GM19452 (cell line): Measurements from ENCODE around the gene GSAP.
A peak's percentile ranks its signal among the peaks of the same experiment; 100 is the strongest.
"Not testable (repeated sequence)": the region's sequence is repeated elsewhere in the genome, so short reads cannot be mapped to it uniquely, and the experiment has no call there.

Experiments
- ATAC-seq: cut with Tn5 transposase; IDR thresholded peaks from one replicate; pipeline ENCODE4 v1.9.1; 2021; ENCODE audit not compliant: unreplicated experiment

GSAP gene

GRCh38 chr7:77293046-77293445, 123.1 kb downstream of the GSAP start:
- ATAC-seq = no peak

GRCh38 chr7:77290425-77290824, 125.7 kb downstream of the GSAP start:
- no peak for ATAC-seq

GRCh38 chr7:77289387-77289786, 126.8 kb downstream of the GSAP start:
- ATAC-seq = no peak

- ATAC-seq = no peak
Observed at GRCh38 chr7:77288676-77289320, 127.4 kb downstream of the GSAP start.

- ATAC-seq = no peak
Observed at GRCh38 chr7:77284616-77285015, 131.5 kb downstream of the GSAP start.

GRCh38 chr7:77284005-77284404, 132.1 kb downstream of the GSAP start:
- ATAC-seq = no peak

GRCh38 chr7:77282897-77283296, 133.3 kb downstream of the GSAP start:
- ATAC-seq = no peak

GRCh38 chr7:77281780-77282478, 134.2 kb downstream of the GSAP start:
- ATAC-seq = no peak

- ATAC-seq = no peak
Observed at GRCh38 chr7:77276120-77276519, 140.0 kb downstream of the GSAP start.

GRCh38 chr7:77275663-77276062, 140.5 kb downstream of the GSAP start:
- ATAC-seq = not testable (repeated sequence)

- ATAC-seq = no peak
Observed at GRCh38 chr7:77271766-77272165, 144.4 kb downstream of the GSAP start.

GRCh38 chr7:77270094-77270480, 146.1 kb downstream of the GSAP start:
- ATAC-seq = no peak

- ATAC-seq = peak; percentile 59
Observed at GRCh38 chr7:77269360-77270093, 146.6 kb downstream of the GSAP start.

- ATAC-seq = peak; percentile 89
Observed at GRCh38 chr7:77266291-77266794, 149.8 kb downstream of the GSAP start.

- no peak for ATAC-seq
Observed at GRCh38 chr7:77265666-77266065, 150.5 kb downstream of the GSAP start.

- ATAC-seq = no peak
Observed at GRCh38 chr7:77262316-77262715, 153.8 kb downstream of the GSAP start.
